Esophagus muscularis mucosa (tissue), 4 donors: Measurements from ENCODE around the gene SH3BP2. TPM values are rescaled to one million over a fixed set of nuclear protein-coding genes. Genes with fewer than 3 reads are reported as not detected.
A peak's percentile ranks its signal among the peaks of the same experiment; 100 is the strongest.

Experiments used
- DNase-seq: peaks from one replicate; pipeline ENCODE4 v3.0.0-alpha.2; 2017; ENCODE audit errors: extremely low spot score
- H3K27ac ChIP-seq, 4 donors: fragments of 200-600 bp; sonication (generic); replicated peaks in 1 of 4; 1 replicate in 3 of 4; 2 replicates in 1 of 4; pipeline ENCODE4 v1.5.1; 2016 to 2019; ENCODE audit warnings: mild to moderate bottlenecking in 1 of 4
- H3K27me3 ChIP-seq, 4 donors: fragments of 200-600 bp; sonication (generic); one replicate each; pipeline versions ENCODE4 v1.5.1 to v1.6.0; 2016 to 2019
- H3K36me3 ChIP-seq, 4 donors: fragments of 200-600 bp; sonication (generic); one replicate each; pipeline ENCODE4 v1.5.1; 2016 to 2019
- H3K4me1 ChIP-seq, 4 donors: fragments of 200-600 bp; sonication (generic); one replicate each; pipeline ENCODE4 v1.5.1; 2016 to 2019
- H3K4me3 ChIP-seq, 4 donors: fragments of 200-600 bp; sonication (generic); 1 replicate in 2 of 4; 2 replicates in 2 of 4; pipeline ENCODE4 v1.5.1; 2016 to 2019; ENCODE audit warnings: mild to moderate bottlenecking in 4 of 4, moderate library complexity in 1 of 4
- H3K9me3 ChIP-seq, 4 donors: fragments of 200-600 bp; sonication (generic); 1 replicate in 3 of 4; 2 replicates in 1 of 4; pipeline ENCODE4 v1.5.1; 2016 to 2019
- CTCF ChIP-seq, 3 experiments: fragments of 200-600 bp in 2 of 3; fragments of 450-650 bp in 1 of 3; sonication (generic) in 2 of 3; IDR thresholded peaks; one replicate each; pipeline ENCODE4 v1.5.1; 2017 to 2019; ENCODE audit warnings: antibody characterized with exemption in 3 of 3, mild to moderate bottlenecking in 2 of 3, moderate library complexity in 1 of 3
- EP300 ChIP-seq: sonication (generic); formaldehyde crosslinking; IDR thresholded peaks from one replicate; pipeline ENCODE4 v1.6.1; 2017; ENCODE audit warnings: antibody characterized with exemption
- POLR2A ChIP-seq: fragments of 450-650 bp; IDR thresholded peaks from one replicate; pipeline ENCODE4 v1.6.1; 2017; ENCODE audit warnings: antibody characterized with exemption, moderate library complexity, mild to moderate bottlenecking, low read depth
- POLR2AphosphoS5 ChIP-seq, 2 donors: sonication (generic); formaldehyde crosslinking; IDR thresholded peaks; one replicate each; pipeline ENCODE4 v1.6.1; 2017; ENCODE audit warnings: antibody characterized with exemption in 2 of 2
- WGBS: methylation state at CpG from one replicate; pipeline ENCODE4 v1.1.5; 2018; 5-methylcytosine and 5-hydroxymethylcytosine counted together
- intact Hi-C: fragments of 100-400 bp; cut with DNase I; formaldehyde crosslinking; loops from one replicate; pipeline ENCODE4 v1.15.1; 2023
- total RNA-seq, 4 donors: library from RNA; depleted of rRNA; stranded (reverse); fragments of >200 nt; gene quantifications; one replicate each; pipeline versions ENCODE4 v1.1.0 to v1.2.1, GENCODE V29; 2016

Gene SH3BP2
- total RNA-seq, 4 donors from 2014 or later, result 25.2 to 34.5 (median 31.5) TPM

GRCh38 chr4:2860391-2861348 is 67.8 kb downstream of the SH3BP2 start:
- WGBS, result 75% methylated on average over 6 of the region's 6 CpGs
- no peaks in the 10 kb centered on the region for H3K36me3 ChIP-seq
- H3K27me3 ChIP-seq, result no peaks in the 10 kb centered on the region
- no peak for DNase-seq
- TF ChIP-seq POLR2AphosphoS5 (IDR thresholded peaks at IDR 0.05) (peak in 1 of 2 donors; percentile 31), CTCF (IDR thresholded peaks at IDR 0.05) (no peak)
- H3K9me3 ChIP-seq, result no peaks in the 10 kb centered on the region
- peak overlapping the region; percentile 49 to 63 (median 59) for H3K27ac ChIP-seq
- peaks cover 95 to 97% (median 96%) of the 10 kb centered on the region in 4 donors for H3K4me1 ChIP-seq
- intact Hi-C loops, result no loop called here
- H3K4me3 ChIP-seq, result no peak overlapping the region

GRCh38 chr4:2861631-2862436 is 68.9 kb downstream of the SH3BP2 start:
- Histone ChIP-seq H3K4me1 (peaks cover 98 to 100% (median 100%) of the 10 kb centered on the region in 4 donors), H3K27ac (peak overlapping the region; percentile 49 to 63 (median 59)), H3K9me3 (no peaks in the 10 kb centered on the region), H3K36me3 (no peaks in the 10 kb centered on the region), H3K4me3 (peak overlapping the region in 3 of 4 donors; percentile 1 to 21 (median 3)), H3K27me3 (no peaks in the 10 kb centered on the region)
- no peak for DNase-seq
- TF ChIP-seq POLR2A, result no peak
- no peak for TF ChIP-seq EP300
- no peak for TF ChIP-seq CTCF (IDR thresholded peaks at IDR 0.05)
- TF ChIP-seq POLR2AphosphoS5 (IDR thresholded peaks at IDR 0.05), result no peak
- 75% methylated on average over 4 of the region's 4 CpGs for WGBS
- intact Hi-C loops, result no loop called here

- Histone ChIP-seq H3K9me3 (no peaks in the 10 kb centered on the region), H3K4me1 (peaks cover 99 to 100% (median 100%) of the 10 kb centered on the region in 4 donors), H3K4me3 (peak overlapping the region in 3 of 4 donors; percentile 1 to 21 (median 3)), H3K27ac (peak overlapping the region; percentile 49 to 63 (median 59)), H3K27me3 (no peaks in the 10 kb centered on the region), H3K36me3 (no peaks in the 10 kb centered on the region)
- intact Hi-C loops, result no loop called here
- DNase-seq, result no peak
- no peak for TF ChIP-seq POLR2A
- no peak for TF ChIP-seq EP300
- no peak for TF ChIP-seq POLR2AphosphoS5 (IDR thresholded peaks at IDR 0.05)
- TF ChIP-seq CTCF (IDR thresholded peaks at IDR 0.05), result no peak
- 24% methylated on average over 1 of the region's 1 CpG for WGBS
Measured at GRCh38 chr4:2862528-2862927, 69.6 kb downstream of the SH3BP2 start.

GRCh38 chr4:2863649-2864048 is 70.8 kb downstream of the SH3BP2 start:
- Histone ChIP-seq H3K4me3 (no peak overlapping the region), H3K4me1 (peaks cover 97 to 100% (median 100%) of the 10 kb centered on the region in 4 donors), H3K27me3 (no peaks in the 10 kb centered on the region), H3K27ac (peak overlapping the region in 1 of 4 donors; percentile 63), H3K9me3 (no peaks in the 10 kb centered on the region), H3K36me3 (no peaks in the 10 kb centered on the region)
- TF ChIP-seq CTCF (IDR thresholded peaks at IDR 0.05) (no peak), POLR2AphosphoS5 (IDR thresholded peaks at IDR 0.05) (no peak), POLR2A (no peak), EP300 (no peak)
- no peak for DNase-seq
- intact Hi-C loops, result no loop called here
